Neural cell (in vitro differentiated cells): ENCODE results near the gene TMUB1. TPM values are rescaled to one million over a fixed set of nuclear protein-coding genes. Genes with fewer than 3 reads are reported as not detected.

Experiments used
- H2AFZ ChIP-seq: fragments of 200-600, 300-800 bp; sonication (generic), shearing (Covaris generic); 2 replicates; pipeline ENCODE4 v1.6.0; 2014; ENCODE audit warnings: low read depth, mild to moderate bottlenecking, antibody characterized with exemption, low read length, moderate library complexity
- H3F3A ChIP-seq: fragments of 200-600 bp; shearing (Covaris generic); 2 replicates; pipeline ENCODE4 v1.6.1; 2016; ENCODE audit warnings: mild to moderate bottlenecking, moderate library complexity, mixed read lengths, antibody characterized with exemption, low read length; ENCODE audit not compliant: insufficient read depth, poor library complexity, severe bottlenecking
- H3K27ac ChIP-seq: fragments of 200-600, 300-800 bp; sonication (generic), shearing (Covaris generic); 2 replicates; pipeline ENCODE4 v1.5.1; 2014; ENCODE audit warnings: mild to moderate bottlenecking, low read length, moderate library complexity
- H3K27me3 ChIP-seq: fragments of 300-800, 200-600 bp; sonication (generic), shearing (Covaris generic); 2 replicates; pipeline ENCODE4 v1.6.0; 2014; ENCODE audit warnings: mild to moderate bottlenecking, low read depth, low read length, moderate library complexity; ENCODE audit not compliant: insufficient read depth
- H3K36me3 ChIP-seq: fragments of 300-800, 200-600 bp; sonication (generic), shearing (Covaris generic); 2 replicates; pipeline ENCODE4 v1.5.1; 2014; ENCODE audit warnings: mild to moderate bottlenecking, antibody characterized with exemption, low read length, moderate library complexity; ENCODE audit not compliant: insufficient read depth
- H3K4me2 ChIP-seq: fragments of 300-800, 200-600 bp; sonication (generic), shearing (Covaris generic); 2 replicates; pipeline ENCODE4 v1.6.0; 2014; ENCODE audit warnings: mild to moderate bottlenecking, low read length
- H3K4me3 ChIP-seq: fragments of 300-800, 200-600 bp; sonication (generic), shearing (Covaris generic); 2 replicates; pipeline ENCODE4 v1.5.1; 2014; ENCODE audit warnings: mild to moderate bottlenecking, low read length, moderate library complexity
- H3K79me2 ChIP-seq: fragments of 200-600 bp; shearing (Covaris generic); replicated peaks from 2 replicates; pipeline ENCODE4 v1.6.0; 2014; ENCODE audit warnings: mild to moderate bottlenecking, low read length, moderate library complexity; ENCODE audit not compliant: insufficient read depth
- H3K9ac ChIP-seq: fragments of 300-800, 200-600 bp; sonication (generic), shearing (Covaris generic); 2 replicates; pipeline ENCODE4 v1.6.1; 2016; ENCODE audit warnings: mild to moderate bottlenecking, low read length, mixed read lengths
- H3K9me2 ChIP-seq: fragments of 200-600 bp; shearing (Covaris generic); 2 replicates; pipeline ENCODE4 v1.6.1; 2016; ENCODE audit warnings: mild to moderate bottlenecking, low read length, mixed read lengths; ENCODE audit not compliant: insufficient read depth
- H3K9me3 ChIP-seq: fragments of 200-600, 300-800 bp; sonication (generic), shearing (Covaris generic); 2 replicates; pipeline ENCODE4 v1.6.1; 2016; ENCODE audit warnings: mild to moderate bottlenecking, mixed run types, low read length, moderate library complexity, mixed read lengths
- H4K20me1 ChIP-seq: fragments of 200-600 bp; shearing (Covaris generic); 2 replicates; pipeline ENCODE4 v1.6.1; 2016; ENCODE audit warnings: mild to moderate bottlenecking, mixed run types; ENCODE audit not compliant: insufficient read depth
- EP300 ChIP-seq: fragments of 450-650 bp; conservative IDR thresholded peaks from 2 replicates; pipeline ENCODE4 v1.6.1; 2014; ENCODE audit warnings: antibody characterized with exemption, mild to moderate bottlenecking, moderate library complexity; ENCODE audit not compliant: poor library complexity, severe bottlenecking
- EZH2 ChIP-seq: fragments of 200-600, 300-800 bp; shearing (Covaris generic), sonication (generic); IDR thresholded peaks from 2 replicates; pipeline ENCODE4 v1.6.1; 2014; ENCODE audit warnings: antibody characterized with exemption, low read length, borderline replicate concordance, mild to moderate bottlenecking; ENCODE audit not compliant: insufficient read depth, poor library complexity, severe bottlenecking
- MXI1 ChIP-seq: fragments of 450-650 bp; conservative IDR thresholded peaks from 2 replicates; pipeline ENCODE4 v1.6.1; 2014; ENCODE audit warnings: antibody characterized with exemption, mild to moderate bottlenecking; ENCODE audit not compliant: poor library complexity, severe bottlenecking
- POLR2AphosphoS5 ChIP-seq: IDR thresholded peaks from 2 replicates; pipeline ENCODE4 v1.6.1; 2012
- RAD21 ChIP-seq: fragments of 450-650 bp; conservative IDR thresholded peaks from 2 replicates; pipeline ENCODE4 v1.6.1; 2014; ENCODE audit warnings: antibody characterized with exemption, mild to moderate bottlenecking, moderate library complexity
- SMC3 ChIP-seq: fragments of 450-650 bp; conservative IDR thresholded peaks from 2 replicates; pipeline ENCODE4 v1.6.1; 2014; ENCODE audit warnings: antibody characterized with exemption, mild to moderate bottlenecking, moderate library complexity; ENCODE audit not compliant: poor library complexity
- TAF1 ChIP-seq: IDR thresholded peaks from 2 replicates; pipeline ENCODE4 v1.6.1; 2012; ENCODE audit warnings: low read depth
- polyA plus RNA-seq: library from polyadenylated mRNA; depleted of rRNA; stranded (reverse); fragments of >200 nt; gene quantifications from 2 replicates; pipeline ENCODE4 v1.2.3, GENCODE V29; 2014
- TF ChIP-seq, protein P1 (sequence below): IDR thresholded peaks from 2 replicates; pipeline ENCODE4 v1.6.1; 2012; ENCODE audit warnings: borderline replicate concordance
- TF ChIP-seq, protein P2 (sequence below): fragments of 450-650 bp; IDR thresholded peaks from 2 replicates; pipeline ENCODE4 v1.5.1; 2014; ENCODE audit warnings: antibody characterized with exemption, mild to moderate bottlenecking, moderate library complexity; ENCODE audit not compliant: poor library complexity, severe bottlenecking

The TMUB1 gene
- polyA plus RNA-seq, 1 donor from 2014 or later = 35.2 TPM

DNA sequence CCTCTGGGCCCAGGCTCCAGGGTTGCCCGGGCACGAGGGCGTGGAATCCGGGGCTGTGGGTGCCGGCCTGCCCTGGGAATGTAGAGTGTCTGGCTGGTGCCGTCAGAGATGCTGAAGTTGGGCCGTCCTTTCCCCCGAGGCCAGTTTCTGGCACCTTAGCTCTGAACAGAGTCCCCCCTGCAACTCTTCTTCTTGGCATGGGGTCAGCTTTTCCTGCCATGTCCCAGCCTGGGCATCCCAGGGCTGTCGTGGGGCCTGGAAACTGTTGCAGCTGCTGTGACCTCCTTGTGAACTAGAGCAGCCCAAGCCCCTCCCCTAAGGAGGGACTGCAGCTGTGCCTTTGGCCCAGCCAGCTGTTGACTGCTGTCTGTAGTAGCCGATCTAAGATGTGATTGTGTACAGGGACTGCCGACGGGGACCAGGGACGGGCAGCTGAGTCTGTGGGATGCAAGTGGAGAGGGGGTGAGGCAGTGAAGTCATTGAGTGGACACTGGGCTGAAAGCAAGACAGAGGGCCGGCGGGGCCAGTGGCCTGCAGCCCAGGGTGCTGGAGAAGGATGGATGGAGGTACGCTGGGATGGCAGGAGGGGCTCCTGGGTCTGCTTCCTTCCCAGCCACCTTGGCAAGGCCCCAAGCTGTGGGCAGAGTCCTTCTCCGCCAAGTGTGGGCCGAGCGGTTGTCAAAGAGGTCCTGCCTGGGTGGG is 48.5 kb upstream of the TMUB1 start:
- H2AFZ ChIP-seq = no peak overlapping the region
- no peak overlapping the region for H3K9ac ChIP-seq
- no peaks in the 10 kb centered on the region for H3K79me2 ChIP-seq
- H3K36me3 ChIP-seq = no peaks in the 10 kb centered on the region
- no peak for TF ChIP-seq EP300
- TF ChIP-seq, protein P1, sequence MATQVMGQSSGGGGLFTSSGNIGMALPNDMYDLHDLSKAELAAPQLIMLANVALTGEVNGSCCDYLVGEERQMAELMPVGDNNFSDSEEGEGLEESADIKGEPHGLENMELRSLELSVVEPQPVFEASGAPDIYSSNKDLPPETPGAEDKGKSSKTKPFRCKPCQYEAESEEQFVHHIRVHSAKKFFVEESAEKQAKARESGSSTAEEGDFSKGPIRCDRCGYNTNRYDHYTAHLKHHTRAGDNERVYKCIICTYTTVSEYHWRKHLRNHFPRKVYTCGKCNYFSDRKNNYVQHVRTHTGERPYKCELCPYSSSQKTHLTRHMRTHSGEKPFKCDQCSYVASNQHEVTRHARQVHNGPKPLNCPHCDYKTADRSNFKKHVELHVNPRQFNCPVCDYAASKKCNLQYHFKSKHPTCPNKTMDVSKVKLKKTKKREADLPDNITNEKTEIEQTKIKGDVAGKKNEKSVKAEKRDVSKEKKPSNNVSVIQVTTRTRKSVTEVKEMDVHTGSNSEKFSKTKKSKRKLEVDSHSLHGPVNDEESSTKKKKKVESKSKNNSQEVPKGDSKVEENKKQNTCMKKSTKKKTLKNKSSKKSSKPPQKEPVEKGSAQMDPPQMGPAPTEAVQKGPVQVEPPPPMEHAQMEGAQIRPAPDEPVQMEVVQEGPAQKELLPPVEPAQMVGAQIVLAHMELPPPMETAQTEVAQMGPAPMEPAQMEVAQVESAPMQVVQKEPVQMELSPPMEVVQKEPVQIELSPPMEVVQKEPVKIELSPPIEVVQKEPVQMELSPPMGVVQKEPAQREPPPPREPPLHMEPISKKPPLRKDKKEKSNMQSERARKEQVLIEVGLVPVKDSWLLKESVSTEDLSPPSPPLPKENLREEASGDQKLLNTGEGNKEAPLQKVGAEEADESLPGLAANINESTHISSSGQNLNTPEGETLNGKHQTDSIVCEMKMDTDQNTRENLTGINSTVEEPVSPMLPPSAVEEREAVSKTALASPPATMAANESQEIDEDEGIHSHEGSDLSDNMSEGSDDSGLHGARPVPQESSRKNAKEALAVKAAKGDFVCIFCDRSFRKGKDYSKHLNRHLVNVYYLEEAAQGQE = no peak
- TF ChIP-seq TAF1 = no peak
- TF ChIP-seq MXI1 = no peak
- no peak for TF ChIP-seq EZH2
- no peak for TF ChIP-seq POLR2AphosphoS5
- TF ChIP-seq SMC3 = no peak
- no peak for TF ChIP-seq RAD21
- TF ChIP-seq, protein P2, sequence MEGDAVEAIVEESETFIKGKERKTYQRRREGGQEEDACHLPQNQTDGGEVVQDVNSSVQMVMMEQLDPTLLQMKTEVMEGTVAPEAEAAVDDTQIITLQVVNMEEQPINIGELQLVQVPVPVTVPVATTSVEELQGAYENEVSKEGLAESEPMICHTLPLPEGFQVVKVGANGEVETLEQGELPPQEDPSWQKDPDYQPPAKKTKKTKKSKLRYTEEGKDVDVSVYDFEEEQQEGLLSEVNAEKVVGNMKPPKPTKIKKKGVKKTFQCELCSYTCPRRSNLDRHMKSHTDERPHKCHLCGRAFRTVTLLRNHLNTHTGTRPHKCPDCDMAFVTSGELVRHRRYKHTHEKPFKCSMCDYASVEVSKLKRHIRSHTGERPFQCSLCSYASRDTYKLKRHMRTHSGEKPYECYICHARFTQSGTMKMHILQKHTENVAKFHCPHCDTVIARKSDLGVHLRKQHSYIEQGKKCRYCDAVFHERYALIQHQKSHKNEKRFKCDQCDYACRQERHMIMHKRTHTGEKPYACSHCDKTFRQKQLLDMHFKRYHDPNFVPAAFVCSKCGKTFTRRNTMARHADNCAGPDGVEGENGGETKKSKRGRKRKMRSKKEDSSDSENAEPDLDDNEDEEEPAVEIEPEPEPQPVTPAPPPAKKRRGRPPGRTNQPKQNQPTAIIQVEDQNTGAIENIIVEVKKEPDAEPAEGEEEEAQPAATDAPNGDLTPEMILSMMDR = no peak
- H3K4me2 ChIP-seq = no peak overlapping the region
- H3K9me3 ChIP-seq = no peaks in the 10 kb centered on the region
- H3K4me3 ChIP-seq = no peak overlapping the region
- no peaks in the 10 kb centered on the region for H3K9me2 ChIP-seq
- no peaks in the 10 kb centered on the region for H4K20me1 ChIP-seq
- no peak overlapping the region for H3K27ac ChIP-seq
- peaks cover 2% of the 10 kb centered on the region for H3F3A ChIP-seq
- no peaks in the 10 kb centered on the region for H3K27me3 ChIP-seq

DNA sequence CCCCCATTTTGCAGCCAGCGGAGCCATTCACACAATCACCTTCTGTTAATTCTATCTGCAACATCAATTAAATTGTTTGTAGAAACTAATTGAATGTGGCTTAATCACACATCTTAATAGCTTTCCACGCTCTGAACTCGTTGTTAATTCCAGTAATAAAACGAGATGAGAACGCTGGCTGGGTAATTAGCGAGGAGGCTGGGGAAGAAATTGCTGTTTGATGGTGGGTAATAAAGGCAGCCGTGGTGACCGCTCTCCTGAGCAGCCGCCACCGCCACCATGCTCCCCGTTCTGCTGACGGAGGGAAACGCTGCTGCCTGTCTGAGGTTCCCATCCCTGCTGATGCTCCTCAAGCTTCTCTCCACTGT is 47.9 kb upstream of the TMUB1 start:
- H3K79me2 ChIP-seq = no peaks in the 10 kb centered on the region
- TF ChIP-seq EZH2 (no peak), EP300 (no peak), TAF1 (no peak), RAD21 (no peak), MXI1 (no peak), POLR2AphosphoS5 (no peak), SMC3 (no peak)
- TF ChIP-seq, protein P2 = no peak
- TF ChIP-seq, protein P1 = no peak
- no peak overlapping the region for H3K9ac ChIP-seq
- no peaks in the 10 kb centered on the region for H3K27me3 ChIP-seq
- no peaks in the 10 kb centered on the region for H4K20me1 ChIP-seq
- H3F3A ChIP-seq = peaks cover 4% of the 10 kb centered on the region
- no peak overlapping the region for H3K27ac ChIP-seq
- H3K9me3 ChIP-seq = no peaks in the 10 kb centered on the region
- no peak overlapping the region for H2AFZ ChIP-seq
- H3K4me2 ChIP-seq = no peak overlapping the region
- H3K9me2 ChIP-seq = no peaks in the 10 kb centered on the region
- H3K36me3 ChIP-seq = no peaks in the 10 kb centered on the region
- no peak overlapping the region for H3K4me3 ChIP-seq
